HUES64 (cell line): ENCODE data around the gene SYCE3.

Experiments
- H3K27ac ChIP-seq: 2 replicates; pipeline ENCODE4 v1.7.0; 2013; ENCODE audit warnings: low read depth, low read length, inconsistent platforms
- H3K27me3 ChIP-seq: 2 replicates; pipeline ENCODE4 v1.6.1; 2013; ENCODE audit warnings: mild to moderate bottlenecking, low read length; ENCODE audit not compliant: insufficient read depth
- H3K36me3 ChIP-seq: 2 replicates; pipeline ENCODE4 v1.6.1; 2013; ENCODE audit warnings: mild to moderate bottlenecking, low read length; ENCODE audit not compliant: insufficient read depth
- H3K4me1 ChIP-seq: 2 replicates; pipeline ENCODE4 v1.6.1; 2013; ENCODE audit warnings: mild to moderate bottlenecking, low read length, moderate library complexity; ENCODE audit not compliant: insufficient read depth
- H3K4me3 ChIP-seq: 2 replicates; pipeline ENCODE4 v1.5.1; 2013; ENCODE audit warnings: mild to moderate bottlenecking, low read length, moderate library complexity
- H3K9ac ChIP-seq: 2 replicates; pipeline ENCODE4 v1.6.1; 2013; ENCODE audit warnings: mild to moderate bottlenecking, low read depth, low read length
- H3K9me3 ChIP-seq: 2 replicates; pipeline ENCODE4 v1.6.1; 2013; ENCODE audit warnings: low read depth, low read length; ENCODE audit not compliant: insufficient read depth
- WGBS: fragments of 150-250, 120-280 bp; methylation state at CpG from one replicate; pipeline ENCODE4 v1.1.7; 2013; ENCODE audit warnings: missing lambda C conversion rate; 5-methylcytosine and 5-hydroxymethylcytosine counted together

Gene SYCE3

GRCh38 chr22:50581950-50582492 is 19.3 kb upstream of the SYCE3 start:
- H3K27me3 ChIP-seq = 0 out of 2 replicates have a peak, but pooled peaks cover 4% of the 10 kb centered on the region
- peak overlapping the region; percentile 100 for H3K27ac ChIP-seq
- H3K4me1 ChIP-seq = peaks cover 6% of the 10 kb centered on the region; the same call in 1 of the 2 replicates
- 8% methylated on average over 39 of the region's 39 CpGs for WGBS
- no peaks in the 10 kb centered on the region for H3K9me3 ChIP-seq
- peak overlapping the region; percentile 93 for H3K9ac ChIP-seq
- peaks cover 26% of the 10 kb centered on the region for H3K36me3 ChIP-seq
- peak overlapping the region; percentile 88 for H3K4me3 ChIP-seq

- Histone ChIP-seq H3K4me1 (peaks cover 6% of the 10 kb centered on the region; the same call in 1 of the 2 replicates), H3K4me3 (peak overlapping the region; percentile 88), H3K27ac (no peak overlapping the region), H3K27me3 (0 out of 2 replicates have a peak, but pooled peaks cover 4% of the 10 kb centered on the region), H3K9ac (peak overlapping the region; percentile 93; the same call in 1 of the 2 replicates), H3K9me3 (no peaks in the 10 kb centered on the region), H3K36me3 (peaks cover 27% of the 10 kb centered on the region)
- WGBS = 93% methylated on average over 22 of the region's 22 CpGs
Observed at GRCh38 chr22:50581031-50581949, 18.6 kb upstream of the SYCE3 start.

- Histone ChIP-seq H3K4me3 (no peak overlapping the region), H3K27ac (no peak overlapping the region), H3K4me1 (peaks cover 6% of the 10 kb centered on the region; the same call in 1 of the 2 replicates), H3K9ac (no peak overlapping the region), H3K27me3 (no peaks in the 10 kb centered on the region), H3K9me3 (no peaks in the 10 kb centered on the region), H3K36me3 (peaks cover 35% of the 10 kb centered on the region)
- 97% methylated on average over 3 of the region's 4 CpGs for WGBS
Observed at GRCh38 chr22:50579752-50580151, 17.0 kb upstream of the SYCE3 start.

GRCh38 chr22:50578776-50579310 is 16.1 kb upstream of the SYCE3 start:
- Histone ChIP-seq H3K36me3 (peaks cover 41% of the 10 kb centered on the region), H3K4me3 (no peak overlapping the region), H3K9ac (no peak overlapping the region), H3K9me3 (no peaks in the 10 kb centered on the region), H3K27me3 (no peaks in the 10 kb centered on the region), H3K4me1 (peaks cover 2% of the 10 kb centered on the region; the same call in 1 of the 2 replicates), H3K27ac (no peak overlapping the region)
- 94% methylated on average over 8 of the region's 8 CpGs for WGBS

GRCh38 chr22:50577987-50578775 is 15.5 kb upstream of the SYCE3 start, which contains the start of gene CPT1B:
CPT1B (minus strand) TSS chr22:50578427; CDS start chr22:50577915, 512 bp downstream.
- WGBS = 94% methylated on average over 63 of the region's 63 CpGs
- Histone ChIP-seq H3K4me1 (no peaks in the 10 kb centered on the region), H3K27ac (no peak within 1 kb of the TSS), H3K9me3 (no peaks in the 10 kb centered on the region), H3K9ac (no peak within 1 kb of the TSS), H3K4me3 (no peak within 1 kb of the TSS), H3K27me3 (no peaks in the 10 kb centered on the region), H3K36me3 (peaks cover 45% of the 10 kb centered on the region)

- WGBS = 96% methylated on average over 23 of the region's 23 CpGs
- Histone ChIP-seq H3K27me3 (no peaks in the 10 kb centered on the region), H3K9me3 (no peaks in the 10 kb centered on the region), H3K27ac (no peak overlapping the region), H3K4me3 (no peak overlapping the region), H3K36me3 (peaks cover 48% of the 10 kb centered on the region), H3K9ac (no peak overlapping the region), H3K4me1 (no peaks in the 10 kb centered on the region)
Observed at GRCh38 chr22:50577697-50577986, 14.9 kb upstream of the SYCE3 start.

GRCh38 chr22:50576806-50577696 is 14.3 kb upstream of the SYCE3 start:
- H3K27ac ChIP-seq = no peak overlapping the region
- 93% methylated on average over 18 of the region's 18 CpGs for WGBS
- H3K9me3 ChIP-seq = no peaks in the 10 kb centered on the region
- H3K4me1 ChIP-seq = no peaks in the 10 kb centered on the region
- no peak overlapping the region for H3K9ac ChIP-seq
- H3K27me3 ChIP-seq = no peaks in the 10 kb centered on the region
- H3K36me3 ChIP-seq = peaks cover 54% of the 10 kb centered on the region
- no peak overlapping the region for H3K4me3 ChIP-seq

- H3K27ac ChIP-seq = no peak overlapping the region
- H3K9me3 ChIP-seq = no peaks in the 10 kb centered on the region
- no peak overlapping the region for H3K4me3 ChIP-seq
- no peaks in the 10 kb centered on the region for H3K27me3 ChIP-seq
- no peak overlapping the region for H3K9ac ChIP-seq
- 92% methylated on average over 5 of the region's 5 CpGs for WGBS
- peaks cover 61% of the 10 kb centered on the region for H3K36me3 ChIP-seq
- H3K4me1 ChIP-seq = no peaks in the 10 kb centered on the region
Observed at GRCh38 chr22:50576070-50576469, 13.4 kb upstream of the SYCE3 start.

GRCh38 chr22:50575426-50575941 is 12.8 kb upstream of the SYCE3 start:
- H3K9me3 ChIP-seq = no peaks in the 10 kb centered on the region
- peaks cover 64% of the 10 kb centered on the region for H3K36me3 ChIP-seq
- H3K27ac ChIP-seq = no peak overlapping the region
- no peak overlapping the region for H3K9ac ChIP-seq
- no peak overlapping the region for H3K4me3 ChIP-seq
- H3K4me1 ChIP-seq = no peaks in the 10 kb centered on the region
- 93% methylated on average over 8 of the region's 8 CpGs for WGBS
- no peaks in the 10 kb centered on the region for H3K27me3 ChIP-seq

GRCh38 chr22:50574383-50574755 is 11.7 kb upstream of the SYCE3 start:
- Histone ChIP-seq H3K36me3 (peaks cover 64% of the 10 kb centered on the region), H3K27me3 (no peaks in the 10 kb centered on the region), H3K27ac (no peak overlapping the region), H3K4me1 (no peaks in the 10 kb centered on the region), H3K9me3 (no peaks in the 10 kb centered on the region), H3K4me3 (no peak overlapping the region), H3K9ac (no peak overlapping the region)
- 94% methylated on average over 11 of the region's 11 CpGs for WGBS
